ENCODE measurements around the gene VAV3. TPM values are rescaled to one million over a fixed set of nuclear protein-coding genes. Genes with fewer than 3 reads are reported as not detected.

VAV3 gene
- total RNA-seq, 1 experiment from 2014 or later, result 38.2 TPM

DNA sequence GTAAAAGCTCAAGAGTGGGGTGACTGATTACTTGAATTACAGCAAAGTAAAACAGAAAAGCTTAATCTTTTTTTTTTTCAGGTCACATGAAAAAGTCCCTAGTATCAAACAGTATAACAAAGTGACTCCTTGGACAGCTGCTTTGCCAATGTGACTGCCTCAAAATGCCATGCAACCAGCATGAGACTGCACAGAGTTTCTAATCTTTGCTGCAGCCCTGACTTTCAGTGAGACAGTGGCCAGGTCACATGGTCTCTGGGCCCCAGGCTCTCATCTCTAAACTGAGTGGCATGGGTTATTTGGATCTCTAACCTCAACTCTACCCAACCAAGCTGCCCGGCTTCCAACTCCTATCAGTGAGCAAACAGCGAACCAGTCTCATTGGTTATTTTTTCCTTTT, 169.0 kb downstream of the VAV3 start:
- H3K4me1 Mint-ChIP-seq (ENCODE audit: low read depth, unreplicated experiment), result no peaks in the 10 kb centered on the region
- BruUV-seq (replicated peaks), result no TSS peak
- H3K4me3 Mint-ChIP-seq (ENCODE audit: low read depth, unreplicated experiment), result no peak overlapping the region
- peaks cover 15% of the 10 kb centered on the region for H3K27me3 Mint-ChIP-seq (ENCODE audit: unreplicated experiment)
- H3K36me3 Mint-ChIP-seq (ENCODE audit: insufficient read depth, unreplicated experiment), result no peaks in the 10 kb centered on the region
- intact Hi-C loops (cut with micrococcal nuclease; ENCODE audit: unreplicated experiment), result no loop called here
- TF ChIP-seq, protein P1, sequence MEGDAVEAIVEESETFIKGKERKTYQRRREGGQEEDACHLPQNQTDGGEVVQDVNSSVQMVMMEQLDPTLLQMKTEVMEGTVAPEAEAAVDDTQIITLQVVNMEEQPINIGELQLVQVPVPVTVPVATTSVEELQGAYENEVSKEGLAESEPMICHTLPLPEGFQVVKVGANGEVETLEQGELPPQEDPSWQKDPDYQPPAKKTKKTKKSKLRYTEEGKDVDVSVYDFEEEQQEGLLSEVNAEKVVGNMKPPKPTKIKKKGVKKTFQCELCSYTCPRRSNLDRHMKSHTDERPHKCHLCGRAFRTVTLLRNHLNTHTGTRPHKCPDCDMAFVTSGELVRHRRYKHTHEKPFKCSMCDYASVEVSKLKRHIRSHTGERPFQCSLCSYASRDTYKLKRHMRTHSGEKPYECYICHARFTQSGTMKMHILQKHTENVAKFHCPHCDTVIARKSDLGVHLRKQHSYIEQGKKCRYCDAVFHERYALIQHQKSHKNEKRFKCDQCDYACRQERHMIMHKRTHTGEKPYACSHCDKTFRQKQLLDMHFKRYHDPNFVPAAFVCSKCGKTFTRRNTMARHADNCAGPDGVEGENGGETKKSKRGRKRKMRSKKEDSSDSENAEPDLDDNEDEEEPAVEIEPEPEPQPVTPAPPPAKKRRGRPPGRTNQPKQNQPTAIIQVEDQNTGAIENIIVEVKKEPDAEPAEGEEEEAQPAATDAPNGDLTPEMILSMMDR (IDR thresholded peaks at IDR 0.05; ENCODE audit: unreplicated experiment), result no peak
- H3K9me3 Mint-ChIP-seq (ENCODE audit: low read depth, unreplicated experiment), result no peaks in the 10 kb centered on the region
- CTCF ChIA-PET, result no interaction called here
- DNase-seq, result no peak
- H3K27ac Mint-ChIP-seq (ENCODE audit: unreplicated experiment), result no peak overlapping the region

GRCh38 chr1:107795441-107795840, 169.5 kb downstream of the VAV3 start:
- Mint-ChIP-seq H3K4me1 (ENCODE audit: low read depth, unreplicated experiment) (no peaks in the 10 kb centered on the region), H3K9me3 (ENCODE audit: low read depth, unreplicated experiment) (no peaks in the 10 kb centered on the region), H3K27me3 (ENCODE audit: unreplicated experiment) (peaks cover 15% of the 10 kb centered on the region), H3K36me3 (ENCODE audit: insufficient read depth, unreplicated experiment) (no peaks in the 10 kb centered on the region), H3K4me3 (ENCODE audit: low read depth, unreplicated experiment) (no peak overlapping the region), H3K27ac (ENCODE audit: unreplicated experiment) (no peak overlapping the region)
- CTCF ChIA-PET, result no interaction called here
- TF ChIP-seq, protein P1 (IDR thresholded peaks at IDR 0.05; ENCODE audit: unreplicated experiment), result no peak
- no TSS peak for BruUV-seq (replicated peaks)
- no peak for DNase-seq
- intact Hi-C loops (cut with micrococcal nuclease; ENCODE audit: unreplicated experiment), result no loop called here

DNA sequence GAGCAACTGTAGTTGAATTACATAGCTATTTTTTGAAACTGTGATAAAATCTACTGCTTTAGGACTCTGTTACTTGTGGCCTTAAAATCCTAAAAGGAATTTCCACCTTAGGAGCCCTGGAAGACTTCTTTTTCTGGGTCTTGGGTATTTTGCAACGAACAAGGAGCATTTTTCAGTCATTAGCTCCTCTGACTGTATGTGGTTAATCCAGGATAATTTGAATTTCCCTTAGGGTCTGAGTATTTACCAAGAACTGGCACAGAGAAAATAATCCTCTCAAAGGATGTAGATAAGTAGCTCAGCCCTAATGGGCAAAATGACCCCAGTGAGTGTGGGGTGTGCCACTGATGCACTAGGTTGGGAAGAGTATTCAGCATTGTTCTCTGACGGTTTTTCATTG, 170.4 kb downstream of the VAV3 start:
- Mint-ChIP-seq H3K27me3 (ENCODE audit: unreplicated experiment) (peaks cover 15% of the 10 kb centered on the region), H3K9me3 (ENCODE audit: low read depth, unreplicated experiment) (no peaks in the 10 kb centered on the region), H3K4me3 (ENCODE audit: low read depth, unreplicated experiment) (no peak overlapping the region), H3K4me1 (ENCODE audit: low read depth, unreplicated experiment) (no peaks in the 10 kb centered on the region), H3K36me3 (ENCODE audit: insufficient read depth, unreplicated experiment) (no peaks in the 10 kb centered on the region), H3K27ac (ENCODE audit: unreplicated experiment) (no peak overlapping the region)
- CTCF ChIA-PET, result interaction anchor here (1.1 kb wide), 1 partner anchor 12 kb away, joined by 4 read pairs; no protein-coding TSS in a partner anchor
- BruUV-seq (replicated peaks), result no TSS peak
- TF ChIP-seq, protein P1 (IDR thresholded peaks at IDR 0.05; ENCODE audit: unreplicated experiment), result no peak
- DNase-seq, result no peak
- intact Hi-C loops (cut with micrococcal nuclease; ENCODE audit: unreplicated experiment), result no loop called here

GRCh38 chr1:107793896-107794453, 171.0 kb downstream of the VAV3 start:
- Mint-ChIP-seq H3K27ac (ENCODE audit: unreplicated experiment) (no peak overlapping the region), H3K4me1 (ENCODE audit: low read depth, unreplicated experiment) (no peaks in the 10 kb centered on the region), H3K9me3 (ENCODE audit: low read depth, unreplicated experiment) (no peaks in the 10 kb centered on the region), H3K27me3 (ENCODE audit: unreplicated experiment) (peaks cover 15% of the 10 kb centered on the region), H3K36me3 (ENCODE audit: insufficient read depth, unreplicated experiment) (no peaks in the 10 kb centered on the region), H3K4me3 (ENCODE audit: low read depth, unreplicated experiment) (no peak overlapping the region)
- TF ChIP-seq, protein P1 (IDR thresholded peaks at IDR 0.05; ENCODE audit: unreplicated experiment), result no peak
- CTCF ChIA-PET, result interaction anchor here (1.1 kb wide), 1 partner anchor 11 kb away, joined by 4 read pairs; no protein-coding TSS in a partner anchor
- intact Hi-C loops (cut with micrococcal nuclease; ENCODE audit: unreplicated experiment), result no loop called here
- no TSS peak for BruUV-seq (replicated peaks)
- DNase-seq, result no peak

Measured in Calu3 (cell line).